ENCODE measurements around the gene KCNQ1. TPM values are rescaled to one million over a fixed set of nuclear protein-coding genes. Genes with fewer than 3 reads are reported as not detected.

The KCNQ1 gene
- polyA plus RNA-seq, 1 of the 3 experiments (the other 2 are of a cell fraction): 0.05 TPM

DNA sequence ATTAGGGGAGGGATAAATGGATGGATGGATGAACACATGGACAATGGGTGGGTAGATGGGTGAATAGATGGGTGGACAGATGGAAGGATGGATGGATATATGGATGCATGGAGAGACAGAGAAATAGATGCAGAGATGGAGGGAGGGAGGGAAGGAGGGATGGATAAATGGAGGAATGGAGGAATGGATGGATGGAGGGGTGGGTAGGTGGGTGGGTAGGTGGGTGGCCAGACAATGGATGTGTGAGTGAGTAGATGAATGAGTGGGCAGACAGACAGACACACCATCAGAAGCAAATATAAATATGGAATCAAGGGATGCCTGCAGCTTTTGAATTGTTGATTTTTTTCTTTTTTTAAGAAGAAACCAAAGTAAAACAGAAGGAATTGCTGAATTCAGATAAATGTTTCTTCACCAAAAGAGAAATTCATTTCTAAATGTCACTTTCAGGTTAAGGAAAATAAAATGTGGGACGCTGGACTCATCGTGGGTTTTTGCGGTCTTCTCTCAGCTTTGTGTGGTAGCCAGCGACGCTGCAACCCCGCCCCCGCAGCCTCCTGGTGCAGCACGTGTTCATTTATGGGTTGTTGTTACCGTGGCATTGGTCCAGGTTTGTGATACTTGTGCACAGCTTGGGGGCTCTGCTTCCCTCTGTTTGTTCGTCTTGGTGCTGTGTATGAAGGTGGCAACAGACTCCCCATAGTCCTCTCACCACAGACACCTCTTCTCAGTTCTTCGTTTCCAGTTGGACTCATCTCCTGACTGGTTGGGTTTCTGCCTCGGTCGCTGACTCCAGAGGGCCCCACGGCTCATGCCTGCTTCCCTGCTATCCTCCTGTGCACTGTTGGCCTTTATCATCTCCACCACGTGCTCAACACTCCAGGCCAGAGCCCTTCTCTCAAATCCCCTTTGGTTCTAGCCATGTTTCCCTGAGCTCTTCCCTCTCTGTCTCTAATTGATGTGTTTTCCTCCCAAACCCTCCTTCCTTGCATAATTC lies 364.3 kb downstream of the KCNQ1 start:
- no peak for TF ChIP-seq ELF1 (IDR thresholded peaks at IDR 0.05)
- TF ChIP-seq, protein P1, sequence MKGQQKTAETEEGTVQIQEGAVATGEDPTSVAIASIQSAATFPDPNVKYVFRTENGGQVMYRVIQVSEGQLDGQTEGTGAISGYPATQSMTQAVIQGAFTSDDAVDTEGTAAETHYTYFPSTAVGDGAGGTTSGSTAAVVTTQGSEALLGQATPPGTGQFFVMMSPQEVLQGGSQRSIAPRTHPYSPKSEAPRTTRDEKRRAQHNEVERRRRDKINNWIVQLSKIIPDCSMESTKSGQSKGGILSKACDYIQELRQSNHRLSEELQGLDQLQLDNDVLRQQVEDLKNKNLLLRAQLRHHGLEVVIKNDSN (IDR thresholded peaks at IDR 0.05; ENCODE audit: borderline replicate concordance, low read depth): no peak
- TF ChIP-seq MEF2A (IDR thresholded peaks at IDR 0.05; ENCODE audit: borderline replicate concordance, low read depth): no peak
- TF ChIP-seq MXI1 (IDR thresholded peaks at IDR 0.05; ENCODE audit: low read depth, low read length): no peak
- no peak for TF ChIP-seq NRF1 (IDR thresholded peaks at IDR 0.05; ENCODE audit: low read depth, low read length)
- TF ChIP-seq GATA2 (CRISPR knock-in tag; IDR thresholded peaks at IDR 0.05): no peak
- TF ChIP-seq TCF12 (IDR thresholded peaks at IDR 0.05): no peak
- no peak for TF ChIP-seq FOXM1 (IDR thresholded peaks at IDR 0.05; ENCODE audit: low read depth)
- TF ChIP-seq, protein P2, sequence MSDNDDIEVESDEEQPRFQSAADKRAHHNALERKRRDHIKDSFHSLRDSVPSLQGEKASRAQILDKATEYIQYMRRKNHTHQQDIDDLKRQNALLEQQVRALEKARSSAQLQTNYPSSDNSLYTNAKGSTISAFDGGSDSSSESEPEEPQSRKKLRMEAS (IDR thresholded peaks at IDR 0.05; ENCODE audit: low read depth): no peak
- TF ChIP-seq EP300 (IDR thresholded peaks at IDR 0.05; ENCODE audit: borderline replicate concordance in 1 of 2, low read depth in 1 of 2, low read length in 1 of 2): no peak
- no peak for DNase-seq
- CTCF ChIA-PET: no interaction called here
- no peak overlapping the region for H3K9ac ChIP-seq
- H4K20me1 ChIP-seq (ENCODE audit: insufficient read depth): no peaks in the 10 kb centered on the region
- H2AFZ ChIP-seq (ENCODE audit: low read depth): no peak overlapping the region
- no peaks in the 10 kb centered on the region for H3K9me3 ChIP-seq
- POLR2A ChIA-PET: no interaction called here
- no peak overlapping the region for H3K27ac ChIP-seq (ENCODE audit: low read depth in 2 of 2, low read length in 1 of 2)
- 49% methylated on average over 15 of the region's 15 CpGs for WGBS (ENCODE audit: low lambda C conversion rate)
- H3K36me3 ChIP-seq (replicated peaks in 1 of 2; ENCODE audit: control insufficient read depth in 1 of 2, insufficient read depth in 2 of 2, low read length in 1 of 2): no peaks in the 10 kb centered on the region
- H3K4me2 ChIP-seq: no peak overlapping the region
- H3K27me3 ChIP-seq (ENCODE audit: insufficient read depth): no peaks in the 10 kb centered on the region
- H3K9me2 ChIP-seq: no peaks in the 10 kb centered on the region
- H3K4me3 ChIP-seq (ENCODE audit: low read depth in 2 of 2, low read length in 1 of 2): no peak overlapping the region
- peaks cover 0 to 3% of the 10 kb centered on the region in 2 experiments; a peak in 1 of 4 replicates for H3K4me1 ChIP-seq (ENCODE audit: control insufficient read depth in 1 of 2, insufficient read depth in 2 of 2, low read depth in 1 of 2, low read length in 1 of 2)
- H3K79me2 ChIP-seq (ENCODE audit: insufficient read depth): no peaks in the 10 kb centered on the region
- no peaks in the 10 kb centered on the region for H3F3A ChIP-seq (replicated peaks; ENCODE audit: insufficient read depth)

DNA sequence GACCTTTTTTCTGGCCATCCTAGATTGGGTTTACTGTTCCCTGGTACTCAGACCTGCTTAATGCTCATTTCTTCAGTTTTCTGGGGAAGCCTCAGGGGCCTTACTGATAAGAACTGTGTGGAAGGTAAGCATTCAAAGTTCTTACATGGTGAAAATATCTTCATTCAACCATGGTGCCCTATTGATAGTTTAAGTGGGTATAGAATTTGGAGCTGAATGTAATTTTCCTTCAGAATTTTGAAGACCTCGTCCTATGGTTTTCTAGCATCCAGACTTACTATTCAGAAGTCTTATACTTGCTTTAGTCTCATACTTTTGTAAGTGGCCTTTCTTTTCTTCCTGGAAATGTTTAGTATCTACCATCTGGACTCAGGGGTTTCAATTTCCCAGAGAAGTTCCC lies 365.0 kb downstream of the KCNQ1 start:
- Histone ChIP-seq H3K9ac (no peak overlapping the region), H3K4me2 (no peak overlapping the region), H3K9me3 (no peaks in the 10 kb centered on the region), H3K27ac (ENCODE audit: low read depth in 2 of 2, low read length in 1 of 2) (no peak overlapping the region), H3K4me1 (ENCODE audit: control insufficient read depth in 1 of 2, insufficient read depth in 2 of 2, low read depth in 1 of 2, low read length in 1 of 2) (peaks cover 0 to 3% of the 10 kb centered on the region in 2 experiments; a peak in 1 of 4 replicates), H4K20me1 (ENCODE audit: insufficient read depth) (no peaks in the 10 kb centered on the region), H3K79me2 (ENCODE audit: insufficient read depth) (no peaks in the 10 kb centered on the region), H3F3A (replicated peaks; ENCODE audit: insufficient read depth) (no peaks in the 10 kb centered on the region), H3K27me3 (ENCODE audit: insufficient read depth) (no peaks in the 10 kb centered on the region), H2AFZ (ENCODE audit: low read depth) (no peak overlapping the region), H3K4me3 (ENCODE audit: low read depth in 2 of 2, low read length in 1 of 2) (no peak overlapping the region), H3K36me3 (replicated peaks in 1 of 2; ENCODE audit: control insufficient read depth in 1 of 2, insufficient read depth in 2 of 2, low read length in 1 of 2) (no peaks in the 10 kb centered on the region), H3K9me2 (no peaks in the 10 kb centered on the region)
- 5% methylated on average over 1 of the region's 1 CpG for WGBS (ENCODE audit: low lambda C conversion rate)
- no peak for TF ChIP-seq RXRA (IDR thresholded peaks at IDR 0.05; ENCODE audit: borderline replicate concordance, low read depth)
- no peak for TF ChIP-seq TAF1 (IDR thresholded peaks at IDR 0.05; ENCODE audit: borderline replicate concordance, low read depth, low read length)
- no peak for TF ChIP-seq GATA2 (CRISPR knock-in tag; IDR thresholded peaks at IDR 0.05)
- TF ChIP-seq, protein P3, sequence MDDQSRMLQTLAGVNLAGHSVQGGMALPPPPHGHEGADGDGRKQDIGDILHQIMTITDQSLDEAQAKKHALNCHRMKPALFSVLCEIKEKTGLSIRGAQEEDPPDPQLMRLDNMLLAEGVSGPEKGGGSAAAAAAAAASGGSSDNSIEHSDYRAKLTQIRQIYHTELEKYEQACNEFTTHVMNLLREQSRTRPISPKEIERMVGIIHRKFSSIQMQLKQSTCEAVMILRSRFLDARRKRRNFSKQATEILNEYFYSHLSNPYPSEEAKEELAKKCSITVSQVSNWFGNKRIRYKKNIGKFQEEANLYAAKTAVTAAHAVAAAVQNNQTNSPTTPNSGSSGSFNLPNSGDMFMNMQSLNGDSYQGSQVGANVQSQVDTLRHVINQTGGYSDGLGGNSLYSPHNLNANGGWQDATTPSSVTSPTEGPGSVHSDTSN (IDR thresholded peaks at IDR 0.05): no peak
- TF ChIP-seq JUND (IDR thresholded peaks at IDR 0.05): no peak
- TF ChIP-seq, protein P4, sequence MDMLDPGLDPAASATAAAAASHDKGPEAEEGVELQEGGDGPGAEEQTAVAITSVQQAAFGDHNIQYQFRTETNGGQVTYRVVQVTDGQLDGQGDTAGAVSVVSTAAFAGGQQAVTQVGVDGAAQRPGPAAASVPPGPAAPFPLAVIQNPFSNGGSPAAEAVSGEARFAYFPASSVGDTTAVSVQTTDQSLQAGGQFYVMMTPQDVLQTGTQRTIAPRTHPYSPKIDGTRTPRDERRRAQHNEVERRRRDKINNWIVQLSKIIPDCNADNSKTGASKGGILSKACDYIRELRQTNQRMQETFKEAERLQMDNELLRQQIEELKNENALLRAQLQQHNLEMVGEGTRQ (IDR thresholded peaks at IDR 0.05; ENCODE audit: borderline replicate concordance, low read depth, low read length): no peak
- TF ChIP-seq TCF12 (IDR thresholded peaks at IDR 0.05): no peak
- no peak for TF ChIP-seq RCOR1 (IDR thresholded peaks at IDR 0.05; ENCODE audit: low read length)
- TF ChIP-seq, protein P5, sequence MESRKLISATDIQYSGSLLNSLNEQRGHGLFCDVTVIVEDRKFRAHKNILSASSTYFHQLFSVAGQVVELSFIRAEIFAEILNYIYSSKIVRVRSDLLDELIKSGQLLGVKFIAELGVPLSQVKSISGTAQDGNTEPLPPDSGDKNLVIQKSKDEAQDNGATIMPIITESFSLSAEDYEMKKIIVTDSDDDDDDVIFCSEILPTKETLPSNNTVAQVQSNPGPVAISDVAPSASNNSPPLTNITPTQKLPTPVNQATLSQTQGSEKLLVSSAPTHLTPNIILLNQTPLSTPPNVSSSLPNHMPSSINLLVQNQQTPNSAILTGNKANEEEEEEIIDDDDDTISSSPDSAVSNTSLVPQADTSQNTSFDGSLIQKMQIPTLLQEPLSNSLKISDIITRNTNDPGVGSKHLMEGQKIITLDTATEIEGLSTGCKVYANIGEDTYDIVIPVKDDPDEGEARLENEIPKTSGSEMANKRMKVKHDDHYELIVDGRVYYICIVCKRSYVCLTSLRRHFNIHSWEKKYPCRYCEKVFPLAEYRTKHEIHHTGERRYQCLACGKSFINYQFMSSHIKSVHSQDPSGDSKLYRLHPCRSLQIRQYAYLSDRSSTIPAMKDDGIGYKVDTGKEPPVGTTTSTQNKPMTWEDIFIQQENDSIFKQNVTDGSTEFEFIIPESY (IDR thresholded peaks at IDR 0.05; ENCODE audit: borderline replicate concordance, low read depth): no peak
- no peak for TF ChIP-seq CHD2 (IDR thresholded peaks at IDR 0.05; ENCODE audit: low read length, partially characterized antibody)
- no peak for TF ChIP-seq SIN3A (IDR thresholded peaks at IDR 0.05; ENCODE audit: borderline replicate concordance, low read depth, low read length)
- TF ChIP-seq GABPA (IDR thresholded peaks at IDR 0.05; ENCODE audit: low read depth): no peak
- no peak for TF ChIP-seq FOXM1 (IDR thresholded peaks at IDR 0.05; ENCODE audit: low read depth)
- DNase-seq: no peak
- ChIA-PET POLR2A (no interaction called here), CTCF (no interaction called here)

Measured in SK-N-SH (cell line).